Gastrocnemius medialis (tissue), 4 donors: ENCODE data around the gene NXN.

Experiments used
- CTCF ChIP-seq, 5 experiments: fragments of 450-650 bp in 3 of 5; fragments of 200-600 bp in 2 of 5; sonication (generic) in 2 of 5; IDR thresholded peaks in 4 of 5; conservative IDR thresholded peaks in 1 of 5; 1 replicate in 4 of 5; 2 replicates in 1 of 5; pipeline ENCODE4 v1.5.1; 2016 to 2019; ENCODE audit warnings: antibody characterized with exemption in 5 of 5, mild to moderate bottlenecking in 3 of 5, moderate library complexity in 3 of 5
- POLR2A ChIP-seq, 2 donors: fragments of 450-650 bp; IDR thresholded peaks; one replicate each; pipeline ENCODE4 v1.6.1; 2017; ENCODE audit warnings: antibody characterized with exemption in 2 of 2, mild to moderate bottlenecking in 2 of 2, moderate library complexity in 2 of 2

DNA sequence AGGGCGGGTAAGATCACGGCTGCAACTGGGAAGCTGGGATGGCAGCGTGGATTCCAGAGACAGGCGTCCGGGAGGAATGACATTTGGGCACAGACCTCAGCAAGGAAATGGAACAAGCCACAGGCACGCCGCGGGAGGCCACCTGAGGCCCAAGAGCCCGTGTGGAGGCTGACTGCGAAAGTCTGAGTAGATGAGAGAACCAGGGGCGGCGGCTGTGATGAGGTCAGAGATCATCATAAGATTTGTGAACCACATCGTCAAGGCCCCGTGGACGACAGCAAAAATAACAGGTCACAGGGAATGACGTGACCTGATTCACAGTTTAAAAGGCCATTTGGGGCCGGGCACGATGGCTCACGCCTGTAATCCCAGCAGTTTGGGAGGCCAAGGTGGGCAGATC is 149.2 kb downstream of the NXN start:
- TF ChIP-seq CTCF (IDR thresholded peaks at IDR 0.05 in 4 of 5, conservative IDR thresholded peaks at IDR 0.05 in 1 of 5) (no peak), POLR2A (IDR thresholded peaks at IDR 0.05) (no peak)
